Loucy (cell line): ENCODE data around the gene RSAD1.

Source experiments
- H2AFZ ChIP-seq: fragments of 200-600 bp; sonication (generic); 2 replicates; pipeline ENCODE4 v1.6.0; 2016; ENCODE audit warnings: antibody characterized with exemption, mild to moderate bottlenecking, low read length, moderate library complexity
- H3F3A ChIP-seq: fragments of 200-600 bp; 2 replicates; pipeline ENCODE4 v1.6.0; 2016; ENCODE audit warnings: antibody characterized with exemption, low read depth, mild to moderate bottlenecking
- H3K27me3 ChIP-seq: fragments of 200-600 bp; sonication (generic); 2 replicates; pipeline ENCODE4 v1.6.1; 2014; ENCODE audit warnings: low read length, mild to moderate bottlenecking; ENCODE audit not compliant: insufficient read depth, poor library complexity, severe bottlenecking
- H3K36me3 ChIP-seq: fragments of 200-600 bp; sonication (generic); 2 replicates; pipeline ENCODE4 v1.6.1; 2016; ENCODE audit warnings: low read length; ENCODE audit not compliant: insufficient read depth
- H3K4me1 ChIP-seq: fragments of 200-600 bp; sonication (generic); 2 replicates; pipeline ENCODE4 v1.5.1; 2014; ENCODE audit warnings: low read length, mild to moderate bottlenecking; ENCODE audit not compliant: insufficient read depth, poor library complexity, severe bottlenecking
- H3K4me2 ChIP-seq: fragments of 200-600 bp; sonication (generic); 2 replicates; pipeline ENCODE4 v1.6.0; 2014; ENCODE audit warnings: antibody characterized with exemption, low read length, low read depth, mild to moderate bottlenecking; ENCODE audit not compliant: poor library complexity, severe bottlenecking
- H3K4me3 ChIP-seq: fragments of 200-600 bp; sonication (generic); 2 replicates; pipeline ENCODE4 v1.5.1; 2014; ENCODE audit warnings: low read length, mild to moderate bottlenecking, mixed read lengths; ENCODE audit not compliant: poor library complexity, severe bottlenecking
- H3K79me2 ChIP-seq: fragments of 200-600 bp; sonication (generic); 2 replicates; pipeline ENCODE4 v1.6.1; 2014; ENCODE audit warnings: low read length; ENCODE audit not compliant: insufficient read depth
- H3K9ac ChIP-seq: fragments of 200-600 bp; sonication (generic); 2 replicates; pipeline ENCODE4 v1.6.0; 2014; ENCODE audit warnings: mild to moderate bottlenecking, low read depth, low read length, moderate library complexity; ENCODE audit not compliant: poor library complexity, severe bottlenecking
- H3K9me2 ChIP-seq: fragments of 200-600 bp; sonication (generic); replicated peaks from 2 replicates; pipeline ENCODE4 v1.6.1; 2016; ENCODE audit warnings: low read depth, low read length, mixed read lengths
- H3K9me3 ChIP-seq: fragments of 200-600 bp; sonication (generic); 2 replicates; pipeline ENCODE4 v1.6.1; 2014; ENCODE audit warnings: mild to moderate bottlenecking, antibody characterized with exemption, low read length, low read depth; ENCODE audit not compliant: insufficient read depth
- H4K20me1 ChIP-seq: fragments of 200-600 bp; sonication (generic); 2 replicates; pipeline ENCODE4 v1.6.0; 2014; ENCODE audit warnings: antibody characterized with exemption, low read length, mild to moderate bottlenecking; ENCODE audit not compliant: insufficient read depth, poor library complexity, severe bottlenecking
- EZH2phosphoT487 ChIP-seq: fragments of 200-600 bp; IDR thresholded peaks from 2 replicates; pipeline ENCODE4 v1.6.1; 2018; ENCODE audit warnings: antibody characterized with exemption, mild to moderate bottlenecking, moderate library complexity, borderline replicate concordance
- TF ChIP-seq, protein P1 (sequence below): fragments of 200-600 bp; sonication (generic); conservative IDR thresholded peaks from 2 replicates; pipeline ENCODE4 v1.5.1; 2014; ENCODE audit warnings: mild to moderate bottlenecking, antibody characterized with exemption, low read length

Gene RSAD1

DNA sequence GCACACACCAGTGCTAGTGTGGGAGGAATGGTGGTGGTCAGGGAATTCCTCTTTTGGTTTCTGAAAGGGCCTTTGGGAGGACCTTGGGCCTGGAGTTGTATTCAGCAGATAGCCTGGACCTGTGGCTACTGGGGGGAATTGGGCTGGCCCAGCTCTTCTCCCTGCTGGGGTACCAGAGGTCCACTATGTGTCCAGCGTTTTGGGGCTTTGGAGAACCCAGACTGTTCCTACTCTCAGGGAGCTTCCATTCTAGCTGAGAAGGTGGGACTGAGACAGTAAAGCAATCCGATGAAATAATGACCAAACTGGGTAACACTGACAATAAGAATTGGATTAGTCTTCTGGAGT is 56.3 kb downstream of the RSAD1 start:
- H2AFZ ChIP-seq, result no peak overlapping the region
- no peak for TF ChIP-seq EZH2phosphoT487
- TF ChIP-seq, protein P1, sequence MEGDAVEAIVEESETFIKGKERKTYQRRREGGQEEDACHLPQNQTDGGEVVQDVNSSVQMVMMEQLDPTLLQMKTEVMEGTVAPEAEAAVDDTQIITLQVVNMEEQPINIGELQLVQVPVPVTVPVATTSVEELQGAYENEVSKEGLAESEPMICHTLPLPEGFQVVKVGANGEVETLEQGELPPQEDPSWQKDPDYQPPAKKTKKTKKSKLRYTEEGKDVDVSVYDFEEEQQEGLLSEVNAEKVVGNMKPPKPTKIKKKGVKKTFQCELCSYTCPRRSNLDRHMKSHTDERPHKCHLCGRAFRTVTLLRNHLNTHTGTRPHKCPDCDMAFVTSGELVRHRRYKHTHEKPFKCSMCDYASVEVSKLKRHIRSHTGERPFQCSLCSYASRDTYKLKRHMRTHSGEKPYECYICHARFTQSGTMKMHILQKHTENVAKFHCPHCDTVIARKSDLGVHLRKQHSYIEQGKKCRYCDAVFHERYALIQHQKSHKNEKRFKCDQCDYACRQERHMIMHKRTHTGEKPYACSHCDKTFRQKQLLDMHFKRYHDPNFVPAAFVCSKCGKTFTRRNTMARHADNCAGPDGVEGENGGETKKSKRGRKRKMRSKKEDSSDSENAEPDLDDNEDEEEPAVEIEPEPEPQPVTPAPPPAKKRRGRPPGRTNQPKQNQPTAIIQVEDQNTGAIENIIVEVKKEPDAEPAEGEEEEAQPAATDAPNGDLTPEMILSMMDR, result no peak
- H3K4me3 ChIP-seq, result no peak overlapping the region
- no peaks in the 10 kb centered on the region for H3K79me2 ChIP-seq
- no peaks in the 10 kb centered on the region for H3K36me3 ChIP-seq
- no peaks in the 10 kb centered on the region for H3K27me3 ChIP-seq
- H3F3A ChIP-seq, result no peaks in the 10 kb centered on the region
- no peaks in the 10 kb centered on the region for H3K9me2 ChIP-seq
- no peak overlapping the region for H3K4me2 ChIP-seq
- no peak overlapping the region for H3K9ac ChIP-seq
- H3K9me3 ChIP-seq, result no peaks in the 10 kb centered on the region
- no peaks in the 10 kb centered on the region for H3K4me1 ChIP-seq
- no peaks in the 10 kb centered on the region for H4K20me1 ChIP-seq

DNA sequence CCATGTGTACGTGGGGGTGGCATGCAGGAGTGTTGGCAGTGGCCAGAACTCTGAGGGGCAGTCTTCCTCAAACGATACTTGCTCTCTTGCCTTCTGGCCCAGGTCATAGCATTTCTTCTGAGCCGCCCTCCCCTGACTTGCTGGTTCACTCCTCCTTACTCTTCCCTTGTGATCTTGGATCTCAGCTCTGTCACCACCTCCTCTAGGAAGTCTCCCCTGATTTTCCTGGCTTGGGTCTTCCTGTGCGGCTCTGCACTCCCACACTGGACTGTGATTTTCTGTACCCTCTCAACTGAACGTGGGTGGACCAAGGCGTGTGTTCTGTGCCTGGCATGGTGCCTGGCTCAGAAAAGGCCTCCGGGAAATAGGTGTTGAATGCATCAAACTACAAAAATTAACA is 56.7 kb downstream of the RSAD1 start:
- no peaks in the 10 kb centered on the region for H3K36me3 ChIP-seq
- no peak overlapping the region for H3K4me2 ChIP-seq
- H2AFZ ChIP-seq, result no peak overlapping the region
- no peak overlapping the region for H3K4me3 ChIP-seq
- H4K20me1 ChIP-seq, result no peaks in the 10 kb centered on the region
- no peaks in the 10 kb centered on the region for H3K27me3 ChIP-seq
- H3K4me1 ChIP-seq, result no peaks in the 10 kb centered on the region
- TF ChIP-seq, protein P1, result no peak
- TF ChIP-seq EZH2phosphoT487, result no peak
- no peaks in the 10 kb centered on the region for H3K9me3 ChIP-seq
- no peaks in the 10 kb centered on the region for H3F3A ChIP-seq
- H3K9ac ChIP-seq, result no peak overlapping the region
- no peaks in the 10 kb centered on the region for H3K79me2 ChIP-seq
- H3K9me2 ChIP-seq, result no peaks in the 10 kb centered on the region
